ENCODE results near the gene TTC34. TPM values are rescaled to one million over a fixed set of nuclear protein-coding genes. Genes with fewer than 3 reads are reported as not detected.

The TTC34 gene
- total RNA-seq, 1 experiment from 2014 or later = 0.92 TPM

GRCh38 chr1:2800664-2801045 lies 838 bp downstream of the TTC34 start:
- no peak overlapping the region for H3T11ph ChIP-seq (ENCODE audit: low read length)
- Mint-ChIP-seq H3K9me3 (peaks cover 15 to 58% of the 10 kb centered on the region in 2 experiments), H3K36me3 (ENCODE audit: insufficient read depth in 1 of 3, low read depth in 3 of 3) (peaks cover 0 to 20% (median 5%) of the 10 kb centered on the region in 3 experiments; a peak in 4 of 7 replicates), H3K27ac (no peak overlapping the region), H3K27me3 (ENCODE audit: low read depth) (peaks cover 3% of the 10 kb centered on the region), H3K4me3 (no peak overlapping the region), H3K4me1 (no peaks in the 10 kb centered on the region)
- no peak overlapping the region for H4K91ac ChIP-seq (ENCODE audit: insufficient read length, low read depth, low read length)
- no peak overlapping the region for H2BK12ac ChIP-seq (ENCODE audit: insufficient read length, low read depth, low read length)
- no peak overlapping the region for H2BK15ac ChIP-seq (ENCODE audit: low read depth, low read length)
- DNase-seq = no peak
- no peak overlapping the region for H3K9ac ChIP-seq (ENCODE audit: extremely low read depth, insufficient read length, low read length)
- H2AFZ ChIP-seq (ENCODE audit: low read length) = no peak overlapping the region
- H2BK20ac ChIP-seq (ENCODE audit: low read depth, low read length, poor library complexity, severe bottlenecking) = no peak overlapping the region
- H2BK5ac ChIP-seq (ENCODE audit: insufficient read length, low read length) = no peak overlapping the region
- no peak overlapping the region for H4K8ac ChIP-seq (replicated peaks; ENCODE audit: insufficient read length, low read depth, low read length)
- WGBS (ENCODE audit: extremely low coverage, insufficient read length, low lambda C conversion rate) = no CpG with 5 or more reads among the region's 12 CpGs
- H3K23ac ChIP-seq (ENCODE audit: insufficient read length, low read depth, low read length) = no peak overlapping the region
- no peaks in the 10 kb centered on the region for H3K27me3 ChIP-seq (ENCODE audit: insufficient read depth, low read length)
- no peak overlapping the region for H3K56ac ChIP-seq (ENCODE audit: insufficient read length, low read depth, low read length)
- no peaks in the 10 kb centered on the region for H4K20me1 ChIP-seq (ENCODE audit: control insufficient read depth, insufficient read depth, insufficient read length)
- H3K4me1 ChIP-seq (ENCODE audit: insufficient read depth, low read length) = no peaks in the 10 kb centered on the region
- peaks cover 72% of the 10 kb centered on the region for H3K9me3 ChIP-seq (ENCODE audit: control insufficient read depth, low read depth, low read length)
- H3K23me2 ChIP-seq (ENCODE audit: insufficient read length, low read depth, low read length, poor library complexity, severe bottlenecking) = no peaks in the 10 kb centered on the region
- H2AK5ac ChIP-seq (ENCODE audit: insufficient read length, low read length) = no peak overlapping the region
- TF ChIP-seq, protein P1, sequence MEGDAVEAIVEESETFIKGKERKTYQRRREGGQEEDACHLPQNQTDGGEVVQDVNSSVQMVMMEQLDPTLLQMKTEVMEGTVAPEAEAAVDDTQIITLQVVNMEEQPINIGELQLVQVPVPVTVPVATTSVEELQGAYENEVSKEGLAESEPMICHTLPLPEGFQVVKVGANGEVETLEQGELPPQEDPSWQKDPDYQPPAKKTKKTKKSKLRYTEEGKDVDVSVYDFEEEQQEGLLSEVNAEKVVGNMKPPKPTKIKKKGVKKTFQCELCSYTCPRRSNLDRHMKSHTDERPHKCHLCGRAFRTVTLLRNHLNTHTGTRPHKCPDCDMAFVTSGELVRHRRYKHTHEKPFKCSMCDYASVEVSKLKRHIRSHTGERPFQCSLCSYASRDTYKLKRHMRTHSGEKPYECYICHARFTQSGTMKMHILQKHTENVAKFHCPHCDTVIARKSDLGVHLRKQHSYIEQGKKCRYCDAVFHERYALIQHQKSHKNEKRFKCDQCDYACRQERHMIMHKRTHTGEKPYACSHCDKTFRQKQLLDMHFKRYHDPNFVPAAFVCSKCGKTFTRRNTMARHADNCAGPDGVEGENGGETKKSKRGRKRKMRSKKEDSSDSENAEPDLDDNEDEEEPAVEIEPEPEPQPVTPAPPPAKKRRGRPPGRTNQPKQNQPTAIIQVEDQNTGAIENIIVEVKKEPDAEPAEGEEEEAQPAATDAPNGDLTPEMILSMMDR (conservative IDR thresholded peaks at IDR 0.05) = no peak
- no peak overlapping the region for H3K4ac ChIP-seq (ENCODE audit: low read depth, low read length)
- H3K4me2 ChIP-seq (ENCODE audit: insufficient read depth, insufficient read length, low read length) = no peak overlapping the region
- no peaks in the 10 kb centered on the region for H3K79me1 ChIP-seq (ENCODE audit: insufficient read depth, low read depth, low read length, poor library complexity, severe bottlenecking)
- no peak overlapping the region for H3K14ac ChIP-seq (ENCODE audit: insufficient read depth, low read length)
- H2BK120ac ChIP-seq (ENCODE audit: low read depth, low read length, poor library complexity, severe bottlenecking) = no peak overlapping the region
- no peaks in the 10 kb centered on the region for H3K79me2 ChIP-seq (ENCODE audit: insufficient read depth, low read length)
- no peak overlapping the region for H3K27ac ChIP-seq (ENCODE audit: insufficient read length, low read depth, low read length)
- no peak overlapping the region for H3K18ac ChIP-seq (ENCODE audit: insufficient read length, low read depth, low read length)
- no peak overlapping the region for H4K5ac ChIP-seq (ENCODE audit: insufficient read length, low read depth, low read length)

Measured in H9 (cell line).